Measurements from ENCODE around the gene MT2A.
"Not testable (repeated sequence)": the region's sequence is repeated elsewhere in the genome, so short reads cannot be mapped to it uniquely, and the experiment has no call there.

The MT2A gene

DNA sequence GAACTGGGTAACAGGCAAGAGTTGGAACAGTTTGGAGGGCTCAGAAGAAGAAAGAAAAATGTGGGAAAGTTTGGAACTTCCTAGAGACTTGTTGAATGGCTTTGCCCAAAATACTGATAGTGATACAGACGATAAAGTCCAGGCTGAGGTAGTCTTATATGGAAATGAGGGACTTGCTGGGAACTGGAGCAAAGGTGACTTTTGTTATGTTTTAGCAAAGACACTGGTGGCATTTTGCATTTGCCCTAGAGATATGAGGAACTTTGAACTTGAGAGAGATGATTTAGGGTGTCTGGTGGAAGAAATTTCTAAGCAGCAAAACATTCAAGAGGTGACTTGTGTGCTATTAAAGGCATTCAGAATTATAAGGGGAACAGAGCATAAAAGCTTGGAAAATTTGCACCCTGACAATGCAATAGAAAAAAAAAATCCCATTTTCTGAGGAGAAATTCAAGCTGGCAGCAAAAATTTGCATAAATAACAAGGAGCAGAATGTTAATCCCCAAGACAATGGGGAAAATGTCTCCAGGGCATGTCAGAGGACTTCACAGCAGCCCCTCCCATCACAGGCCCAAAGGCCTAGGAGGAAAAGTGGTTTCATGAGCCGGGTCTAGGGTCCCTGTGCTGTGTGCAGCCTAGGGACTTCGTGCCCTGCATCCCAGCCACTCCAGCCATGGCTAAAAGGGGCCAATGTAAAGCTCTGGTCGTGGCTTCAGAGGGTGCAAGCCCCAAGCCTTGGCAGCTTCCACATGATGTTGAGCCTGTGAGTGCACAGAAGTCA lies 13.5 kb downstream of the MT2A start:
- not testable (repeated sequence) for DNase-seq (ENCODE audit: low spot score)

DNA sequence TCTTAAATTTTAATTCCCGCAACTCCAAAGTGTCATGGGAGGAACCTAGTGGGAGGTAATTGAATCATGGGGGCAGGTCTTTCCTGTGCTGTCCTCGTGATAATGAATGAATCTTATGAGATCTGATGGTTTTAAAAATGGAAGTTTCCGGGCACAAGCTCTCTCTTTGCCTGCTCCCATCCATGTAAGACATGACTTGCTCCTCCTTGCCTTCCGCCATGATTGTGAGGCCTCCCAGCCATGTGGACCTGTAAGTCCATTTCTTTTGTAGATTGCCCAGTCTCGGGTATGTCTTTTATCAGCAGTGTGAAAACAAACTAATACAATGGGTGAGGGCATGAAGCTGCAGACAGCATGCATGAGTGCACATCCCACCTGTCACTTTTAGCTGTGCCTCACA lies 14.8 kb downstream of the MT2A start:
- DNase-seq (ENCODE audit: low spot score), result not testable (repeated sequence)

DNA sequence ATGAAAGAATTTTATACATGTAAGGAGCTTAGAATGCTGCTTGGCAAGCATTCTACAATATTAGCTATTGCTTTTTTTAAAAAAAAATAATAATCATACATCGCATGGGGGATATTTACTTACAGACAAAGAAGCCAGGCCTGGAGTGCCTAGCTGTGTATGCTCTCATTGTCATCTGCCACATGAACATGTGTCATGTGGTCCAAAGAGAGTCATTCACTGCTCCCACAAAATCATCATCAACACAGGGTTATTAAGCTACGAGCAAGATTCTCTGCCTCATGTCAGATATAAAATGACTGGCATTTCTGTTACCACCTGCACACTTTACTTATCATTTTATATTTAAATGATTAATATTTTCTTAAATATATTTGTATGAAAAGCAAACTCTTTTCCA lies 15.3 kb downstream of the MT2A start:
- no peak for DNase-seq (ENCODE audit: low spot score)

DNA sequence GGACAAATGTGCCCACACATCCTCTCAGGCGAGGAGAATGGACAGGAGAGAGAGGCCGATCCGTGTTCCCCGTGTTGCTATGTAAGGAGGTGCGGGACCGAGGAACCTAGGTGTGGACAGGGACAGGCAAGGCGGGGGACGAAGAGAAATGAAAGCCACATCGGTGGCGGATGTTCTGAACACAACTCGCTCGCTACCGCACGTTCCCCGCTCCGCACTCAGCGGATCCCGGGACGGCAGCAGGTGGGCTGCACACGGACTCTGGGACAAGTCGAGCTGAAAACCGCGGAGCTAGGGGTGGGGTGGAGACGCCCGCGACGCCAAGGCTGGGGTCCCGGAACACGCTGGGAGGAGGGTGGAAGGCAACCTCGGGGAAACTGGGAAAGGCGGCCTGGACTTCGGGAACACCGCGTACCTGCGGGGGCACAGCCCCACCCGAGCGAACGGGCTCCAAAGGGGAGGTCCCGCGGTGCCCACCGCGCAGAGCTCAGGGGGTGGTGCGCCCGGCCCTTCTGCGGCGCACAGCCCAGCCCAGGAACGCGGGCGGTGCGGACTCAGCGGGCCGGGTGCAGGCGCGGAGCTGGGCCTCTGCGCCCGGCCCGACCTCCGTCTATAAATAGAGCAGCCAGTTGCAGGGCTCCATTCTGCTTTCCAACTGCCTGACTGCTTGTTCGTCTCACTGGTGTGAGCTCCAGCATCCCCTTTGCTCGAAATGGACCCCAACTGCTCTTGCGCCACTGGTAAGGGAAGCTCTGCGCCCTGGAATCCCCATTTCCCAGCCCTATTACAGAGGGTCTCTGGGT lies 17.0 kb downstream of the MT2A start, which contains the start of gene MT1E:
Gene MT1E, plus strand, starts transcription at position 642 of the 803 bp plus-strand sequence. Its CDS starts 71 bp downstream, at position 713.
- peak; percentile 87 for DNase-seq (ENCODE audit: low spot score)

DNA sequence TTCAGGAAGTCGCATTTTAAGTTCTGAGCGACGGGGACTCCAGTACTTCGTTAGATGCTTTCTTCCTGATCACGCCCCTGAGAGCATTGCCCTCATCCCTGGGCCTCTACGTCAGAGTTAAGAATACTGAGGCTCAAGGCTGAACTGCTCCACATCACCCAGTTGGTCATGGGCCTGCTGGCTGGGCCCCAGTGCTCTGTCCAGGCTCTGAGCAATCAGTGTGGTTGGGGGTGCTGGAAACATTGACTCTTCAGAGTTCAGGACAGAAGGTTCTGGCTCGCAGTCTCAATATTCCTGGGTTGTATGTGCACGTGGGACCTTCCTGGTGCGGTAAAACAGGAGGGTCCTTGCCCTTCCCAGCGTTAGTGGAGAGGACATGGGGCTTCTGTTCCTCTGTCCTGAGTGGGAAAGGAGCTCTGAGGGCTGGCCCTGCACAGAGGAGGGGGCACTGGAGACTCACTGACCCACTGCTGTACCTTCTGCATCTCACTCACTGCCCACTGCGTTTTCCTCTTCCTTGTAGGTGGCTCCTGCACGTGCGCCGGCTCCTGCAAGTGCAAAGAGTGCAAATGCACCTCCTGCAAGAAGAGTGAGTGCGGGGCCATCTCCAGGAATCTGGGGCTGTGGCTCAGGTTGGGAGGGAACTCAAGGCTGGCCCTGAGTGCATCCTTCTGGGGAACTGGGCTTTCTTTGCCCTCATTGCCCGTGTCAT lies 17.7 kb downstream of the MT2A start:
- peak; percentile 70 for DNase-seq (ENCODE audit: low spot score)

DNA sequence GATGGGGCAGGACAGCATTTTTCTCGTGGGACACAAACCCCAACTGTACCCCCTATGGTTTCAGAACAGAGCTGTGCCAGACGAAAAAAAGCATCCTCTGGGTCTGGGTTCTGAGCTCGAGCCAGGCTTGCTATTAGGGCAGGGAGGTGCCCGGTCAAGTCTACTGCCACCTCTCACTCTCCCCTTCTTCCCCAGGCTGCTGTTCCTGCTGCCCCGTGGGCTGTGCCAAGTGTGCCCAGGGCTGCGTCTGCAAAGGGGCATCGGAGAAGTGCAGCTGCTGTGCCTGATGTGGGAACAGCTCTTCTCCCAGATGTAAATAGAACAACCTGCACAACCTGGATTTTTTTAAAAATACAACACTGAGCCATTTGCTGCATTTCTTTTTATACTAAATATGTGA lies 18.3 kb downstream of the MT2A start:
- DNase-seq (ENCODE audit: low spot score), result no peak

DNA sequence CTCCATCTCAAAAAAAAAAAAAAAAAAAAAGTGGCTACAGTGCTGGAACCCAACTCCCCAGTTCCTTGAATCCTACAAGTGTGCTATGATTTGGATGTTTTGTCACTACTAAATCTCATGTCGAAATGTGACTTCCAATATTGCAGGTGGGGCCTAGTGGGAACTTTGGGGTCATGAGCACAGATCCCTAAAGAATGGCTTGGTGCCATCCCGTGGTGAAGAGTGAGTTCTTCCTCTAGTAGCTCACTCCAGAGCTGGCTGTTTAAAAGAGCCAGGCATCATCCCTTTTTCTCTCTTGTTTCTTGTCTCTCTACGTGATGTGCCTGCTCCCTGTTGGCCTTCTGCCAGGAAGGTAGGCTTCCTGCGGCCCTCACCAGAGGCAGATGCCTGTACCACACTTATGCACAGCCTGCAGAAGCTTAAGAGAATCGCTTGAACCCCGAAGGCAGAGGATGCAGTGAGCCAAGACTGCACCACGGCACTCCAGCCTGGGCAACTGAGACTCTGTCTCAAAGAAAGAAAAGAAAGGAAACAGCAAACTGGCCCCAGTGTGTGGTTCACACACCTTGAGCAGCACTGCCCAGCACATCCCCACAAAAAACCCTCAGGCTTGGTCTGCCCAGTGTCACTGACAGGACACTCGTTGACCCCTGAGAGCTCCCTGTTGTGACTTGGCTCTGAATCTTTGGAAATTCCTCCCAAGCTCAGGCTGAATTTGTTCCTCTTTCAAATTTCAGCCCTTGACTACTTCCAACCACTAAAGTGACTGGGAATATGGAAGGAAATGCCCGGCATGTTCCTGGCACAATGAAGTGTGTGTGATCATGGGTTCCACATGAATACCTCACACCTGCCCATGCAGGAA lies 20.3 kb downstream of the MT2A start:
- no peak for DNase-seq (ENCODE audit: low spot score)

DNA sequence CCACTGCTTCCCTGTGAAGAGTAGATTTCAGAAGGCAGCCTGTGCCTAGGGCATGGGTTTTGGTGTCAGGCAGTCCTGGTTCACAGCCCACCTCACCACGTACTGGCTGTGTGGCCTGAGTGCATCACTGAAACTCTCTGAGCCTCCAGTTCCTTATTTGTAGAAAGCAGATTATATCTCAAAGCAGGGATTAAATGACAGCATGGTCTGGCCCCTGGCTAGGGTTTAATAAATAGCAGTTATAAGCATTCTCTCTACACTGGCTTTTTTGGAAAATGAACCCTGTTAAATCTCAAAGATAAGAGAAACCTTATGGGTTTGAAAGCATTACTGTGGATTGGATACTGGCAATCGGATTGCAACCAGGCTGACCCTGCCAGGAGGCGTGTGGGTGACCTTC lies 21.1 kb downstream of the MT2A start:
- no peak for DNase-seq (ENCODE audit: low spot score)

DNA sequence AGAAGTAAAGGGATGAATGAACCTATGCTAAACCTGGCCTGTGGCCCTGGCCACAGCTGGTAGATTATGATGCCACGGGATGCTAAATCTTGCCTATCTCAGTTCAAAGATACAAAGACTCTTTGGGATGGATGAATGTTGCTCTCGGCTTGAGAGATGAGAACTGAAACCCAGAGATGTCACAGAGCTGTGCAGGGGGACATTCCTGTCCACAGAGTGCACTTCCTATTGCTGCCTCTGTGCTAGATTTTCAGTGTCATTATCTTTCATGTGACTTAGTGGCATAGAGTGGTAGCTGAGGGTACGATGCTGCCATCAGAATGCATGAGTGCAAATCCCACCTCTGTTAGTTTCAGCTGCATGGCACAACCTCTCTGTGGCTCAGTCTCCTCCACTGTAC lies 21.8 kb downstream of the MT2A start:
- no peak for DNase-seq (ENCODE audit: low spot score)

DNA sequence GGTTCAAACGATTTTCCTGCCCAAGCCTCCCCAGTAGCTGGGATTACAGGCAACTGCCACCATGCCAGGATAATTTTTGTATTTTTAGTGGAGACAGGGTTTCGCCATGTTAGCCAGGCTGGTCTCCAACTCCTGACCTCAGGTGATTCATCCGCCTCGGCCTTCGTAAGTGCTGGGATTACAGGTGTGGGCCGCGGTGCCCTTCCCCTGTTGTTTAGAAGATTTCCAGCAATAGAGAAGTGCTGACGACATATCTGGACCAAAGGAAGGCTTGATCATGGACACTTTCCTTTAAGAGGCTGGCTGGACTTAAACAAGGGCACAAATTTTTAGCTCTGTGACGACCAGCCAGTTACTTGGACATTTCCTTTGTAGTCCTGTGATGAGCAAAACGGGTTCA lies 22.8 kb downstream of the MT2A start:
- DNase-seq (ENCODE audit: low spot score), result no peak

DNA sequence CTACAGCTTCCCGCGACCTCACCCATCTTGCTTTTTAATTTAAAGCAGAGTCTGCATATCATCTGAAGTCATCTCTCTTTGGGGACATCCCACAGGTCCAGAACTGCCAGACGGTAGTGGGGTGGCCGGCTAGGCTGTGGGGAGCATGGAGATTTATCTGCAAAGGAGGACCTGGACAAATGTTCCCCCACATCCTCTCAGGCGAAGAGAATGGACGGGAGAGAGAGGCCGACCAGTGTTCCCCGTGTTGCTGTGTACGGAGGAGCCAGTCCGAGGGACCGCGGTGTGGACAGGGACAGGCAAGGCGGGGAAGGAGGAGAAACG lies 23.4 kb downstream of the MT2A start:
- no peak for DNase-seq (ENCODE audit: low spot score)

DNA sequence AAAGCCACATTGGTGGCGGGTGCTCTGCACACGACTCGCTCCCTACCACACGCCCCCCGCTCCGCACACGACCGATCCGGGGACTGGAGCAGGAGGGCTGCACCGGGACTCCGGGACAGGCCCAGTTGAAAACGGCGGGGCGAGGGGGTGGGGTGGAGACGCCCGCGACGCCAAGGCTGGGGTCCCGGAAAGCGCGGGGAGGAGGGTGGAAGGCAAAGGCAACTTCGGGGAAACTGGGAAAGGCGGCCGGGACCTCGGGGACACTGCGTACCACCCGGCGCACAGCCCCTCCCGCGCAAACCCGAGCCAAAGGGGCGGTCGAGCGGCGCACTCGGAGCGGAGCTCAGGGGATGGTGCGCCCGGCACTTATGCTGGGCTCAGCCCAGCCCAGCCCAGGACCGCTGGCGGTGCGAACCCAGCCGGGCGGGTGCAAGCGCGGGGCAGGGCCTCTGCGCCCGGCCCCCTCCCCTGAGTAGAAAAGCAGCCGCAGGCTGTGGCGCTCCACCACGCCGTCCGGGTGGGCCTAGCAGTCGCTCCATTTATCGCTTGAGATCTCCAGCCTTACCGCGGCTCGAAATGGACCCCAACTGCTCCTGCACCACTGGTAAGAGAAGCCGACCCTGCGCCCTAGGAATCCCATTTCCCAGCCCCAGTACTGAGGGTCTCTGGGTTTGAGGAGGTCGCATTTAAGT lies 23.9 kb downstream of the MT2A start, which contains the start of gene MT1M:
Gene MT1M, plus strand, starts transcription at position 504 of the 692 bp plus-strand sequence. Its CDS starts 73 bp downstream, at position 577.
- DNase-seq (ENCODE audit: low spot score), result peak; percentile 31

DNA sequence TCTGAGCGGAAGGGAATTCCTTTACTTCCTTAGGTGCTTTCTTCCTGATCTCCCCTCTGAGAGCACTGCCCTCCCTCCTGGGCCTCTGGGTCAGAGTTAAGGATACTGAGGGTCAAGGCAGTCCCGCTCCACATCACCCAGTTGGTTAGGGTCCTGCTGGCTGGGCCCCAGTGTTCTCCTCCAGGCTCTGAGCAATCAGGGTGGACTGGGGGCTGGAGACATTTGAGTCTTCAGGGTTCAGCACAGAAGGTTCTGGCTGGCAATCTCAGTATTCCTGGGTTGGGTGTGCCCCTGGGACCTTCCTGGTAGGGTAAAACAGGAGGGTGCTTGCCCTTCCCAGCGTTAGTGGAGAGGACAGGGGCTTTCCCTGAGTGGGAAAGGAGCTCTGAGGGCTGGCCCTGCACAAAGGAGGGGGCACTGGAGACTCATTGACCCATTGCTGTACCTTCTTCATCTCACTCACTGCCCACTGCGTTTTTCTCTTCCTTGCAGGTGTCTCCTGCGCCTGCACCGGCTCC lies 24.5 kb downstream of the MT2A start:
- no peak for DNase-seq (ENCODE audit: low spot score)

DNA sequence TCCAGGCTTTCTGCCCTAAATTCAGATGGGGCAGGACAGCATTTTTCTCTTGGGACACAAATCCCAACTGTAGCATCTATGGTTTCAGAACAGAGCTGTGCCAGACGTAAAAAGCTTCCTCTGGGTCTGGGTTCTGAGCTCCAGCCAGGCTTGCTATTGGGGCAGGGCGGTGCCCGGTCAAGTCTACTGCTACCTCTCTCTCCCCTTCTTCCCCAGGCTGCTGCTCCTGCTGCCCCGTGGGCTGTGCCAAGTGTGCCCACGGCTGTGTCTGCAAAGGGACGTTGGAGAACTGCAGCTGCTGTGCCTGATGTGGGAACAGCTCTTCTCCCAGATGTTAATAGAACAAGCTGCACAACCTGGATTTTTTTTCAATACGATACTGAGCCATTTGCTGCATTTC lies 25.2 kb downstream of the MT2A start:
- DNase-seq (ENCODE audit: low spot score), result no peak

DNA sequence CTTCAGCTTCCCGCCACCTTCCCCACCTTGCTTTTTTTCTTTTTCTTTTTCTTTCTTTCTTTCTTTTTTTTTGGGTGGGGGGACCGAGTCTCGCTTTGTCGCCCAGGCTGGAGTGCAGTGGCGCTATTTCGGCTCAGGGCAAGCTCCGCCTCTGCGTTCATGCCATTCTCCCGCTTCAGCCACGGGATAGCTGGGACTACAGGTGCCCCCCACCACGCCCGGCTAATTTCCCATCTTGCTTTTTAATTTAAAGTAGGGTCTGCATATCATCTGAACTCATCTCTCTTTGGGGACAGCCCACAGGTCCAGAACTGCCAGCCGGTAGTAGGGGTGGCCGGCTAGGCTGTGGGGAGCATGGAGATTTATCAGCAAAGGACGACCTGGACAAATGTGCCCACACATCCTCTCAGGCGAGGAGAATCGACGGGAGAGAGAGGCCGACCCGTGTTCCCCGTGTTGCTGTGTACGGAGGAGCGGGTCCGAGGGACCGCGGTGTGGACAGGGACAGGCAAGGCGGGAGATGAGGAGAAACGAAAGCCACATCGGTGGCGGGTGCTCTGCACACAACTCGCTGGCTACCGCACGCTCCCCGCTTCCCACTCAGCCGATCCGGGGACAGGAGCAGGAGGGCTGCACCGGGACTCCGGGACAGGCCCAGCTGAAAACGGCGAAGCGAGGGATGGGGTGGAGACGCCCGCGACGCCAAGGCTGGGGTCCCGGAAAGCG lies 26.5 kb downstream of the MT2A start:
- DNase-seq (ENCODE audit: low spot score), result no peak

DNA sequence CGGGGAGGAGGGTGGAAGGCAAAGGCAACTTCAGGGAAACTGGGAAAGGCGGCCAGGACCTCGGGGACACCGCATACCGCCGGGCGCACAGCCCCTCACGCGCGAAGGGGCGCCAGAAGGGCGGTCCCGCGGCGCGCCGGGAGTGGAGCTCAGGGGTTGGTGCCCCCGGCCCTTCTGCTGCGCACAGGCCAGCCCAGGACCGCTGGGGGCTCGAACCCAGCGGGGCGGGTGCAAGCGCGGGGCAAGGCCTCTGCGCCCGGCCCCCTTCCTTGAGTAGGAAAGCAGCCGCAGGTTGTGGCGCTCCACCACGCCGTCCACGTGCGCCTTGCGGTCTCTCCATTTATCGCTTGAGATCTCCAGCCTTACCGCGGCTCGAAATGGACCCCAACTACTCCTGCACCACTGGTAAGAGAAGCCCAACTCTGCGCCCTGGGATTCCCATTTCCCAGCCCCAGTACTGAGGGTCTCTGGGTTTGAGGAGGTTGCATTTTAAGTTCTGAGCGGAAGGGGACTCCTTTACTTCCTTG lies 27.1 kb downstream of the MT2A start:
- DNase-seq (ENCODE audit: low spot score), result no peak

DNA sequence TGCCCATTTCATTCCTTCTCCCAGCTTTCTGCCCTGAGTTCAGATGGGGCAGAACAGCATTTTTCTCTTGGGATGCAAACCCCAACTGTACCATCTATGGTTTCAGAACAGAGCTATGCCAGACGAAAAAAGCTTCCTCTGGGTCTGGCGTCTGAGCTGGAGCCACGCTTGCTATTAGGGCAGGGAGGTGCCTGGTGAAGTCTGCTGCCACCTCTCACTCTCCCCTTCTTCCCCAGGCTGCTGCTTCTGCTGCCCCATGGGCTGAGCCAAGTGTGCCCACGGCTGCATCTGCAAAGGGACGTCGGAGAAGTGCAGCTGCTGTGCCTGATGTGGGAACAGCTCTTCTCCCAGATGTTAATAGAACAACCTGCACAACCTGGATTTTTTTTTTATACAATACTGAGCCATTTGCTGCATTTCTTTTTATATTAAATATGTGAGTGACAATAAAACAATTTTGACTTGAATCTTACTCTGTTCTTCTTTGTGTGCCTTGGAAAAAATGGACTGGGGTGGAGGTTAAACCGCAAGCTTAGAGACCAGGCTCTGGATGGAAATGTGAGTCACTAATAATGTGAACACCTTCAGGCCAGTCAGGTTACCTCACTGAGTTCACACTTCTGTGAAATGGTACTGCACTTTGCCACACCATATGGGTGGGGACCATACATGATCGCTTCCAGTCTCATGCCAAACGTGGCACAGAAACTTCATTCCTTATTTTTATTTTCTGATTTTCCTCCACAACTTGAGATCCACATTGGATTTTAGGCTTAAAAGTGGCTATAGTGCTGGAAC lies 28.4 kb downstream of the MT2A start:
- DNase-seq (ENCODE audit: low spot score), result no peak

DNA sequence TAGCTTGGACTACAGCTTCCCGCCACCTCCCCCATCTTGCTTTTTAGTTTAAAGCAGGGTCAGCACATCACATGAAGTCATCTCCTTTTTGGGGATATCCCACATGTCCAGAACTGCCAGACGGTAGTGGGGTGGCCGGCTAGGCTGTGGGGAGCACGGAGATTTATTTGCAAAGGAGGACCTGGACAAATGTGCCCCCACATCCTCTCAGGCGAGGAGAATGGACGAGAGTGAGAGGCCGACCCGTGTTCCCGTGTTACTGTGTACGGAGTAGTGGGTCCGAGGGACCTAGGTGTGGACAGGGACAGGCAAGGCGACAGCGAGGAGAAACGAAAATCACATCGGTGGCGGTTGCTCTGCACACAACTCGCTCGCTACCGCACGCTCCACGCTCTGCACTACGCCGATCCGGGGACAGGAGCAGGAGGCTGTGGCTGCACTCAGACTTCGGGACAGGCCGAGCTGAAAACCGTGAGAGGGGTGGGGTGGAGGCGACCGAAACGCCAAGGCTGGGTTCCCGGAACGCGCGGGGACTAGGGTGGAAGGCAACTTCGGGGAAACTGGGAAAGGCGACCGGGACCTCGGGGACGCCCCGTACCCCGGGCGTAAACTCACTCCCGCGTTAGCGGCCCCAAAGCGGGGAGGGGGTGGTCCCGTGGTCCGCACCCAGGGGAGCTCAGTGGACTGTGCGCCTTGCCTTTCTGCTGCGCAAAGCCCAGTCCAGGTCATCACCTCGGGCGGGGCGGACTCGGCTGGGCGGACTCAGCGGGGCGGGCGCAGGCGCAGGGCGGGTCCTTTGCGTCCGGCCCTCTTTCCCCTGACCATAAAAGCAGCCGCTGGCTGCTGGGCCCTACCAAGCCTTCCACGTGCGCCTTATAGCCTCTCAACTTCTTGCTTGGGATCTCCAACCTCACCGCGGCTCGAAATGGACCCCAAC lies 29.7 kb downstream of the MT2A start, which contains the start of gene MT1A:
Gene MT1A, plus strand, starts transcription at position 853 of the 937 bp plus-strand sequence. Its CDS starts 73 bp downstream, at position 926.
- DNase-seq (ENCODE audit: low spot score), result peak; percentile 79

Data from AG08395 (cell line).